ENCODE data around the gene KLF15. TPM values are rescaled to one million over a fixed set of nuclear protein-coding genes. Genes with fewer than 3 reads are reported as not detected.

KLF15 gene
- total and polyA plus RNA-seq, 2 of the 8 experiments (the other 6 are each of a cell fraction or from before 2014, with no cell fraction given): 15.7 to 19.5 TPM

DNA sequence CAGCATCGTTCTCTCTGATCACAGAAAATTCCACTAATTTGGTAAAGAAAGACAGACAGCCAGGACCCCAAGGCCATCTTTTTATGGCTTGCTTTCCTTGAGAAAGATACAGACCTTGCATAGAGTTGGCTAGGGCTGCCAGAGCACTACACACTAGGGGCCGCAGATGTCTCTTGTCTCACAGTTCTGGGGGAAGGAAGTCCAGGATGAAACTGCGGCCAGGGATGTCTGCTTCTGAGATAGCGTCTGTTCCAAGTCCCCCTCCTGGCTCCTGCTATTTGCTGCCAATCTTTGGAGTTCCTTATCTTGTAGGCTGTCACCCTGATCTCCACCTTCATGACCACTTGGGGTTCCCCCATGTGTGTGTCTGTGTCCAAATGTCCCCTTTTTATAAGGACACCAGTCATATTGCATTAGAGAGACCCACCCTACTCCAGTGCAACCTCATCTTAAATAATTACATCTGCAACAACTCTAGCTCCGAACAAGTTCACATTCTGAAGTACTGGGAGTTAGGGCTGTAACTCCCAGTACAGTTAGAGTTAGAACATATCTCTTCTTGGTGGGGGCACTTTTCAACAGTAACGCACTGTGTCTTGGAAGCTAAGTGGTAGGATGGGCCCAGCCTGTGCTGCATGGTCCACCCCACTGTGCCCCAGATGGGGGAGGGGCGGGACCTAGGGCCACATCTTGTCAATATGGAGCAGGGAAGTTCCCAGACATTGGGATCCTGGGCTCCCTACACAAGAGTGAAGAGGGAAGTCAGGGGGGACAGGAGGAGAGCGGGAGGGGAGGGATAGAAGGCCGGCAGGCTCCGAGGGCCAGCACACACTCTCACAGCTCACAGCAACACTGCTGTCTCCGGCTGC lies 42.2 kb downstream of the KLF15 start:
- 0 out of 4 replicates have a peak overlapping the region, but pooled peaks of 1 of the 2 experiments have one; percentile 0 for H3K4me2 ChIP-seq (ENCODE audit: insufficient read depth in 1 of 2, low read depth in 2 of 2, low read length in 2 of 2)
- peak overlapping the region; percentile 84; the same call in 1 of the 2 replicates for H2BK15ac ChIP-seq (ENCODE audit: low read length)
- FAIRE-seq (no peak), DNase-seq (ENCODE audit: low read depth in 1 of 2, low spot score in 2 of 2) (peak in 1 of 2 experiments; percentile 42)
- ChIA-PET CTCF (ENCODE audit: partially characterized antibody) (interaction anchor here (1.0 to 1.5 kb wide), 2 partner anchors 30 to 34 kb away, joined by 3 read pairs; no protein-coding TSS in a partner anchor), POLR2A (ENCODE audit: partially characterized antibody) (interaction anchor here (1.2 kb wide), 1 partner anchor 47 kb away, joined by 3 read pairs; no protein-coding TSS in a partner anchor)
- H2BK5ac ChIP-seq (ENCODE audit: low read depth, low read length): peak overlapping the region; percentile 18; the same call in 1 of the 2 replicates
- no peak overlapping the region for H3K4me3 ChIP-seq (ENCODE audit: extremely low read depth in 1 of 4, insufficient read depth in 2 of 4, low read depth in 3 of 4, low read length in 4 of 4)
- peak overlapping the region; percentile 41; the same call in 1 of the 2 replicates for H2BK20ac ChIP-seq (ENCODE audit: low read length)
- no peaks in the 10 kb centered on the region for H3K23me2 ChIP-seq (ENCODE audit: low read depth, low read length)
- 90% methylated on average over 11 of the region's 11 CpGs; no CpG with 5 or more reads in 1 of the 2 experiments for WGBS, 2 experiments (ENCODE audit: extremely low coverage in 1 of 2, insufficient coverage in 1 of 2, insufficient read length in 1 of 2, insufficient replicate concordance in 2 of 2, low coverage in 1 of 2, low lambda C conversion rate in 2 of 2, missing lambda C conversion rate in 1 of 2)
- H3K79me1 ChIP-seq (ENCODE audit: low read depth, low read length): no peaks in the 10 kb centered on the region
- no peak overlapping the region for H3K18ac ChIP-seq (ENCODE audit: extremely low read depth, low read length)
- H2BK12ac ChIP-seq (ENCODE audit: low read depth, low read length): no peak overlapping the region
- H4K20me1 ChIP-seq (replicated peaks in 1 of 2; ENCODE audit: control insufficient read depth in 1 of 2, insufficient read depth in 2 of 2, low read length in 2 of 2): no peaks in the 10 kb centered on the region
- no peak overlapping the region for H2BK120ac ChIP-seq (replicated peaks; ENCODE audit: low read depth, low read length)
- H3K36me3 ChIP-seq (ENCODE audit: control insufficient read depth in 2 of 4, insufficient read depth in 4 of 4, low read length in 3 of 4): no peaks in the 10 kb centered on the region
- H3K27me3 ChIP-seq (replicated peaks in 1 of 4; ENCODE audit: control insufficient read depth in 3 of 4, extremely low read depth in 1 of 4, insufficient read depth in 3 of 4, low read length in 3 of 4): no peaks in the 10 kb centered on the region; a peak in 1 of 7 replicates
- H4K8ac ChIP-seq (ENCODE audit: extremely low read depth, insufficient read depth, low read length): no peak overlapping the region
- H2AFZ ChIP-seq (ENCODE audit: low read length): peak overlapping the region; percentile 49; the same call in 1 of the 2 replicates
- peaks cover 0 to 6% of the 10 kb centered on the region in 2 experiments; a peak in 1 of 4 replicates for H3K9me3 ChIP-seq (ENCODE audit: insufficient read depth in 2 of 2, low read depth in 1 of 2, low read length in 1 of 2)
- no peak overlapping the region for H3K23ac ChIP-seq (ENCODE audit: insufficient read length)
- no peak overlapping the region for H3K56ac ChIP-seq (replicated peaks; ENCODE audit: insufficient read length, low read depth, low read length)
- no peaks in the 10 kb centered on the region for H3K79me2 ChIP-seq (ENCODE audit: control insufficient read depth in 1 of 2, insufficient read depth in 2 of 2, low read length in 2 of 2)
- H3K4me1 ChIP-seq (replicated peaks in 1 of 4; ENCODE audit: control insufficient read depth in 3 of 4, insufficient read depth in 4 of 4, low read length in 3 of 4): peaks cover 0 to 12% (median 5%) of the 10 kb centered on the region in 4 experiments; a peak in 5 of 7 replicates
- H2AK5ac ChIP-seq (ENCODE audit: low read depth, low read length): no peak overlapping the region
- H4K5ac ChIP-seq (ENCODE audit: insufficient read length, low read depth, low read length): no peak overlapping the region
- H3K27ac ChIP-seq (ENCODE audit: low read depth, low read length): no peak overlapping the region; the same call in 1 of the 2 replicates
- H3K9ac ChIP-seq (replicated peaks in 1 of 4; ENCODE audit: extremely low read depth in 1 of 4, low read depth in 3 of 4, low read length in 3 of 4): no peak overlapping the region
- no peak overlapping the region for H3K4ac ChIP-seq (replicated peaks; ENCODE audit: insufficient read length, low read depth, low read length)
- no peak overlapping the region for H4K91ac ChIP-seq (replicated peaks; ENCODE audit: insufficient read length, low read length)
- no peak for TF ChIP-seq KDM4A (IDR thresholded peaks at IDR 0.05; ENCODE audit: low read depth, low read length, severe bottlenecking)
- TF ChIP-seq KDM5A (IDR thresholded peaks at IDR 0.05; ENCODE audit: low read length): no peak
- no peak for TF ChIP-seq BRCA1 (IDR thresholded peaks at IDR 0.05; ENCODE audit: low read depth, low read length)
- no peak for TF ChIP-seq SIRT6 (IDR thresholded peaks at IDR 0.05; ENCODE audit: low read length)
- TF ChIP-seq CHD1 (IDR thresholded peaks at IDR 0.05; ENCODE audit: low read depth, low read length): no peak
- no peak for TF ChIP-seq FOSL1 (IDR thresholded peaks at IDR 0.05; ENCODE audit: insufficient read depth, low read depth, low read length)
- no peak for TF ChIP-seq SUZ12 (IDR thresholded peaks at IDR 0.05; ENCODE audit: low read length)
- no peak overlapping the region for H3K14ac ChIP-seq (ENCODE audit: insufficient read length)

All from H1 (cell line).